ENCODE results near the gene ZEB1. TPM values are rescaled to one million over a fixed set of nuclear protein-coding genes. Genes with fewer than 3 reads are reported as not detected.
A peak's percentile ranks its signal among the peaks of the same experiment; 100 is the strongest.
"Not testable (repeated sequence)": the region's sequence is repeated elsewhere in the genome, so short reads cannot be mapped to it uniquely, and the experiment has no call there.

Gene ZEB1
- total RNA-seq, 1 donor from 2014 or later, result 41.6 TPM

DNA sequence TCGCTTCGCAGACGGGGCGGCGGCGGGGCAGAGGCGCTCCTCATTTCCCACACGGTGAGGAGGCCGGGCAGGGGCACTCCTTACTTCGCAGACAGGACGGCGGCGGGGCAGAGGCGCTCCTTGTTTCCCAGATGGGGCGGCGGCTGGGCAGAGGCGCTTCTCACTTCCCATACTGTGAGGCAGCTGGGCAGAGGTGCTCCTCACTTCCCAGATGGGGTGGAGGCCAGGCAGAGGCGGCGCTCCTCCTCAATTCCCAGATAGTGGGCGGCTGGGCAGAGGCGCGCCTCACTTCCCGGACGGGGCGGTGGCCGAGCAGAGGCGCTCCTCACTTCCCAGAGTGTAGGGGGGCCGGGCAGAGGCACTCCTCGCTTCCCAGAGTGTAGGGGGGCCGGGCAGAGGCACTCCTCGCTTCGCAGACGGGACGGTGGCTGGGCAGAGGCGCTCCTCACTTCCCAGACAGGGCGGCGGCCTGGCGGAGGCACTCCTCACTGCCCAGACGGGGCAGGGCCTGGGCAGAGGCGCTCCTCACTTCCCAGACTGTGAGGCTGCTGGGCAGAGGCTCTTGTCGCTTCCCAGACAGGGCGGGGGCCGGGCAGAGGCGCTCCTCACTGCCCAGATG is 43.1 kb downstream of the ZEB1 start:
- no peak for FAIRE-seq
- no peak for DNase-seq (ENCODE audit: low spot score in 2 of 2)

DNA sequence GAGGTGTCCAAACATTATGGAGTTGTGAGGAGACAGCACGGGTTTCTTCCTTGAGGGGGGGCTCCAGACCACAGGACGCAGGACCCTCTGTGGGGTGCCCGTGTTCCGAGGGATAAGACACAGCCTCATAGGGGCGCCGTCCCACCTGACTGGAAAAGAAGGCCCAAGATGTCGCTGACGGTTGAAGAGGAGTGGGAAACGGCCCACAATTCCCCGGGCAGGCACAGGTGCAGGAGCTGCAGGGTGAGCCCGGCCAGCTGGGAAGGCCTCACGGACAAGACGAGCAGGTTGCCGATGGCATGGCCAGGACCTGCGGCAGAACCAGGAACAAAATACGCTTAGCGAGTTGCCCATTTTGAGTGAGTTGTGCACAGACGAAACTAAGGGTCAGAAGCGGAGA is 44.7 kb downstream of the ZEB1 start:
- not testable (repeated sequence) for DNase-seq (ENCODE audit: low spot score in 2 of 2); FAIRE-seq

DNA sequence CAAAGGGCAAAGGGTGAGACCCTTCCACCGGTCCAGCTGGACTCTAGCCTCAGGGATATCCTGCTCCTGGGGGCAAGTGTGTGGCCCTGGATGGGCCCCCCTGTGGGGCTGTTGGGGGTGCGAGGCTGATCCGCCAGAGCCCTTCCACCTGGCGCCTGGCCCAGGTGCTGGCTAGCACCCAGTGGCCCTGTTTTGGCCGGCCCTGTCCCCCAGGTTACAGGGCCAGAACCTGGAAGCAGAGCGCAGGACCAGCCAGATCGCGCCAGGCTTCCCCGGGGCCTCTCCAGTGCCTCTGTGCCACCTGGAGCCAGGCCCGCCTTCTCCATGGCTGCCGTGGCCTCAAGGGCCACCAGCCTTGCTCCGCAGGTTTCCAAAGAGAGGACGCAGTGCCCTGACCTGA is 45.2 kb downstream of the ZEB1 start:
- DNase-seq (ENCODE audit: low spot score in 2 of 2); FAIRE-seq: not testable (repeated sequence)

DNA sequence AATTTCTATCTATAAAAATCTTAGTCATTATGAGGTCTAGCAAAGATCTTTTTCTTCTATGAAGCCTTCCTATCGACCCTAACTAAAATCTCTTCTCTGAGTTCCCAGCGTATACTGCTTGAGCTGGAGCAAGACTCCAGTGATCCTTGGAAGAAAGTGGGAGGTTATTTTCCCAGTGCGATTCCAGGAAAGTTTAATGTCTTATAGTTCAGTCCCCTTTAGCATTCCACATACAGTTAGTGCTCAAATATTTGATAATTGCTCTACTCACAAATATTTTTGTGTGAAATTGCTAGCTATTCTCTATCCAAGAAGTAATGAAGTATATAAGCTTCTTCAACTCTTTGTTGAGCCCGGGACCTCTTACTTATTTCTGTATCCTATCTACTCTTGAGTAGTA is 47.7 kb downstream of the ZEB1 start:
- FAIRE-seq (no peak), DNase-seq (ENCODE audit: low spot score in 2 of 2) (no peak)

DNA sequence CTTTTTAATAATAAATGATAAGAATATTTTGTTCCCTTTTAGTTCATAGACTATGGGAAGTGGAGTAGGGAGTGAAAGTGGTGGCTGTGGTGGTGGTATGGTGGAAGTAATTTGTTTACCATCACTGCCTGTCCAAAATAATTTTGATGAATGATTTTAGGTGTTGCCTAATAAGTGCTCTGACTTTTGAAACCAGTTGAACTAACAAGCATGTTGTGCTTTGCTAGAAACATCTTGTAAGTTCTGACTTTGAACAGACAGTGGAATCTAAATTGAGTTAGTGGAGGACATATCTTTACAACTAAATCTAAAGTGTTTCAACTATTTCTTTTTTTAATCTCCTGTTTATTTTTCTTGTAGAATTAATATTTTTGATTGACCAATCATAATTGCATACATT is 49.7 kb downstream of the ZEB1 start:
- FAIRE-seq, result no peak
- DNase-seq (ENCODE audit: low spot score in 2 of 2), result no peak

DNA sequence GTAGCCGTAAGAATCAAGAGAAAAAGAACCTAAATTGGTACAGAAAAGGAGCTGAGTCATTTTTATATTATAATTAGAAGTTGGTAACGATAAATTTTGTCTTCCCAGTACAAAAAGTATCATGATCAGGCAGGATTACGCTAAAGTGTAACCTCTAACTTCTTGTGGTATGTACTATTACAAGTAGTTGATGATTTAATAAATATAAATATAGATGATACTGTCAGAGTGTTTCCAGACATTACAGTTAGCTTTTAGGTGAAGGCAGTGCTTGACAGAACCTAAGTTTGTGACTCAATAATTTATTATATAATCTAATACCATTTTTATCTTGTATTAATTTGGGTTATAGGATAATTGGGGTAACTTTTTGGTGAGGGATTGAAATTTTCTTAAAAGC is 53.4 kb downstream of the ZEB1 start:
- DNase-seq (ENCODE audit: low spot score in 2 of 2) (no peak), FAIRE-seq (no peak)

DNA sequence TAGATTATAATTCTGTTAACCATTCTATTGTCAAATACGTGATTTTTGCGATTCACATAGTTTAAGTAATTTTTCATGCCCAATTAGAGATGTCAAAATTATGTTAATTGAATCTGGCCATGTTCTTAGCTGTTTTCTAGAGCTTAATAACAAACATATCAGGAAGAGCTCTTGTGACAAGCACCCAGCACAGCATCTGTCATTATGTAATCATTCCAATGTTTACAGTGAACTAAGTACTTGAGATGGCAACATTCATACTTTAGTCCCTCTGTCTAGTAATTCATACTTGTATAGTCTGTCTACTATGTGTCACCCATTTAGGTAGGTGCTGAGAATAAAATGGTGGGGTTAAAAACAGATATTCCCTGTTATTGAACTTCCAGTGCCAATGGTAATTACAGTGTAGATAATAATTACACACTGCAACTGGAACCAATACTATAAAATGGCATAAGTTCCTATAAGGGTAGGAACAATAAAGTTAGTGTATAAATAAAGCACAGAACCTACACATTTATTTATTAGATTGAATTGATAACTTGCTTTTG is 55.2 kb downstream of the ZEB1 start:
- FAIRE-seq, result no peak
- DNase-seq (ENCODE audit: low spot score in 2 of 2), result no peak

DNA sequence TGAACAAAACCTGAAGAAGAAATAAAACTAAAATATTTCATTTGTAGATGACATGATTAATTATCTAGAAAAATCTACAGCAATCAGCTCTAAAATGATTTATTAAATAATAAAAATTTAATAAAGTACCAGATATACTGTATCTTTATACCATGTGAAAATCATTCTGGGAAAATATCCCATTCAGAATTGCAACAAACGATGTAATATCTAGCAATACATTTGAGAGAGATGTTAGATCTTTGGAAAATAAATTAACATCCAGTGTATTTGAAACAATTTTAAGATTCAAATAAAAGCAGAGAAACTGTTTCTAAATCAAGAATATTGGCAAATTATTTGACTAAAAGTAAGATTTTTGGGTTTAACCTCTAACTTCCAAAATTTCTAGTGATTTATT is 62.2 kb downstream of the ZEB1 start:
- no peak for FAIRE-seq

DNA sequence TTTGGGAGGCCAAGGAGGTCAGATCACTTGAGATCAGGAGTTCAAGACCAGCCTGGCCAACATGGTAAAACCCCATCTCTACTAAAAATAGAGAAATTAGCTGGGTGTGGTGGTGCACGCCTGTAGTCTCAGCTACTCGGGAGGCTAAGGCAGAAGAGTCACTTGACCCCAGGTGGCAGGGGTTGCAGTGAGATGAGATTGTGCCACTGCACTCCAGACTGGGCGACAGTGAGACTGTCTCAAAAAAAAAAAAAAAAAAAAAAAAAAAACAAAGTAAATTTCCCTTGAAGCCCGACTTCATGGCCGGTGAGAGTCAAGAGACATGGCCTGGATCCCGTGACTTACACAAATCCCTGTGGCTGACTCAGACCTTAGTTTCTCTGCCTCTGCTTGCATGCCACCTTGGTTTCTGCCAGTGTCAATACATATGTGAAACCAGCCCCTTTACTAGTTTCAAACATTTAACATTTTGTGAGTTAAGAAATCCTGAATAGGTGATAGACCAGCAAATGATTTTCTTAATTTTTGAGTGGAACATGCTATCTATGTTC is 62.8 kb downstream of the ZEB1 start:
- FAIRE-seq (no peak), DNase-seq (ENCODE audit: low spot score in 2 of 2) (no peak)

More for the DNA sequence above, 62.2 kb downstream of the ZEB1 start:
- DNase-seq (ENCODE audit: low spot score in 2 of 2), result no peak

DNA sequence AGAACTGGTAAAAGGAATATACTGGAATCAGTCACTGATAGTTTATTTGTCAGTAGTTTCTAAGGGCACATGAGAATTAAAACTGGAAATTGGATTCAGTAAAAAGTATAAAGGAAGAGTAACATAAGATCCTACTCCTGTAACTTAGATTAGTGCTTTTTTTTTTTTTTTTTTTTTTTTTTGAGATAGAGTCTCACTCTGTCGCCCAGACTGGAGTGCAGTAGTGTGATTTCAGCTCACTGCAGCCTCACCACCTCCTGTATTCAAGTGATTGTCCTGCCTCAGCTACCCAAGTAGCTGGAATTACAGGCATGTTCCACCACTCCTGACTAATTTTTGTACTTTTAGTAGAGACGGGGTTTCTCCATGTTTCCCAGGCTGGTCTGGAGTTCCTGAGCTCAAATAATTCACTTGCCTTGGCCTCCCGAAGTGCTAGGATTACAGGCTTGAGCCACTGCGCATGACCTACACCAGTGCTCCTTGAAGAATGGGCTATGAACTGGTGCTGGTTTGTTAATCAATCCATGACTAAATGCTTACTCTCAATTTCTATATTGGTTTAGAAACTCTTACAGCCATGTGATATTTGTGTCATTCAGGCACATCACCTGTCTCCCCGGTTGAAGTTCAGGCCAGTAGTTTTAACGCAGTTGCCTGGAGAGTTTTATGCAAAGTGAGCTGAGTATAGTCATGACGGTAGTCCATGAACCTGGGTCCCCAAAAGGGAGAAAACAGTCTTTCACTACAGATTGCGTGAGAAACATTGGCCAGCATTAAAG is 65.0 kb downstream of the ZEB1 start:
- FAIRE-seq (no peak), DNase-seq (ENCODE audit: low spot score in 2 of 2) (no peak)

DNA sequence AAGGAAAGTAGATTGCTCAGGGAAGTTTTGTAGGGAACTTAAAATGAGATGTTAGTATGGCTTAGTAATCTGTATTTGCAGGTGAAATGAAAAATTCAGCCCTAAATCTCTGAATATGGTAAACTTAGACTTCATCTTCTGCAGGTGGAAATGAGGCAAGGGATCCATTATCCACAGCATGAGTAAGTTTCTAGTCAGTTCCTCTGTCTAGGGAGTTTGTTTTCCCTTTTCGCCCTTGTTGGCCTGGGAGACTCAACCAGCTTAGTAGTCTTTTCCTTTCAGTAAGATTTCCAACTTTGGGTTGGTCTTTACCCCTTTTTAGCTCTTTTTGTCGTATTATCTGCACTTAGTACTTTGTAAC is 65.6 kb downstream of the ZEB1 start:
- no peak for DNase-seq (ENCODE audit: low spot score in 2 of 2)
- FAIRE-seq, result no peak

DNA sequence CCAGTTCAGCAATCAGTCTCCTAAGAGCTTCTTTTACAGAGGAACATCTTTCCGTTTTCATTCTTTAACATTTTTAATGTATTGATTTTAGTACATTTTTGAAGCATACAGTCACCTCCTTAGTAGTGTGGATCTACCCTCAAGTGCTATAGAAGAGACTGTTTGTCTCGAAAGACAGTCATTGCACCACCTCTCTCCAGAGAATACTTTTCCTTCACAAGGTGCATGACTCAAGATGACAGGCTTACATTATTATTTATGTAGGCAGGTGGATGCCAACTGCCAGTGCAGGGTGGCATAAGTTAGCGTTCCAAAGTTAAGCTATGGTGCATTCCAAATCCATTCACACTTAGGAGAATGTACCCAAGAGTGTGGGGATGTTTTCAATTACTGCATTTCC is 71.8 kb downstream of the ZEB1 start:
- FAIRE-seq (no peak), DNase-seq (ENCODE audit: low spot score in 2 of 2) (no peak)

DNA sequence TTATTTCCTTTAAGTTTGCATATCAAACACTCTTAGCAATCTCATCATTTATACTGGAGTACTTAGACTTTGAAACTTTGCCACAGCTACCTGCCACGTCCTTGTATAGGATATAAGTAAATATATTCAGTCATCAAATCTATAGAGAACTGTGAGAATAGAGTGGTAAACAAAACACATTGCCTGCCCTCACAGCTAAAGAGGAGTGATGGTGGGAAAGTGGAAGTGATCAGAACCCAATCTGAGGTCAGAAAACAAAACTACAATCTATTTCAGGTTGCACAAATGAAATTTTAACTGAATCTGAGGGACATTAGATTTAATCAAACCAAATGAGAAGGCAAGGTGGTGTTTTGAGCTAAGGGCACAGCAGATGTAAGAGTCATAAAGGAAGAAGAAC is 74.8 kb downstream of the ZEB1 start:
- FAIRE-seq (no peak), DNase-seq (ENCODE audit: low spot score in 2 of 2) (no peak)

DNA sequence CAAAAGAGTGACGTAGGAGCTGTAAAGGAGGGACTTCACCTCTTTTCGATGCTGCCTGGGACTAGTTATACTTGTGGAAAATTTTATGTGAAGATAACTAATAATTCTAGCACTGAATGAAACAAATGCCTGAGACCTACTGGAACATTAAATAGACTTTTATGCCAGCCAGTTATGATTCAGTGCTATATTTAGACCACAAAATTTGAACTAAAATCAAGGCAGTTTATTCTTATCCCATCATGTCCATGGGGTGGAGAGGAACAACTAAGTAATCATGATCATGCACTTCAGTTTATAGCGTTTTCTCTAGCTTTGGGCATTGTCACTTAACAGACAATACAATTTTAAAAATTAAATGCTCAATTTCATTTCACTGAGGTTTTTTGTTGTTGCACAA is 76.7 kb downstream of the ZEB1 start:
- DNase-seq (ENCODE audit: low spot score in 2 of 2), result no peak
- FAIRE-seq, result no peak

DNA sequence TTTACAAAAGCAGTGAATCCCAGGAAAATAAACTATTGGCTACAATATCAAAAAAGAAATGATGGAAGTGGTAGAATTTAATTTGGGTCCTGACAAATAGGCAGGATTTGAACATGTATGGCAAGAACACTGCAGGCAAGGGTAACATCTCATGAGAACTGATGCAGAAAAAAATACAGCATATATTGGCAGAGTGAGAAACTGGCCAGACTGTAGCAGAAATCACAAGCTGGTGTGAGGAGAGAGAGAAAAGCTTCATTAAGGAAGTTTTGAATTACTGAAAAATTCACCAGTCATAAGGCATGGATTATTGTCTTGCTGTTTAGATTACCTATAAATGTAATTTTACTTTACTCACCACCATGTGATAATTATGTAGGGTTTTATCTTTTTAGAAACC is 77.4 kb downstream of the ZEB1 start:
- no peak for FAIRE-seq
- DNase-seq (ENCODE audit: low spot score in 2 of 2), result no peak

DNA sequence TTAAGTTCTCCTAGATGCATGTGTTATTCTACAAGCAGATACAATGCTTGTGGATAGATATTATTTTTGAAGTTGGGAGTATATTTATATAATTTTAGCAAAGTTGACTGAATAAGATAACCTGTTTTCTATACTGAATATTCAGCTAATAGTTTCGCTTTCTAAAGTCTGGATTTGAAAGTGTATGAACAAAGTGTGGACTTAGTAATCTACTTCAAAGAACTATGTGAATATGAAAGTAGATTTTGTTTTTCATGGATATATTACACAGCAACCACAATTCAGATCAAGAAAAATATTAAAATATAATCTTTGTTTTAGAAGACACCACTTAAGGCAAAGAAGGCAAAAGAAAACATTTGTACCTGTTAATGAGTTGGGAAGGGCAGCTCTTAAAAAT is 78.8 kb downstream of the ZEB1 start:
- DNase-seq (ENCODE audit: low spot score in 2 of 2), result no peak
- no peak for FAIRE-seq

DNA sequence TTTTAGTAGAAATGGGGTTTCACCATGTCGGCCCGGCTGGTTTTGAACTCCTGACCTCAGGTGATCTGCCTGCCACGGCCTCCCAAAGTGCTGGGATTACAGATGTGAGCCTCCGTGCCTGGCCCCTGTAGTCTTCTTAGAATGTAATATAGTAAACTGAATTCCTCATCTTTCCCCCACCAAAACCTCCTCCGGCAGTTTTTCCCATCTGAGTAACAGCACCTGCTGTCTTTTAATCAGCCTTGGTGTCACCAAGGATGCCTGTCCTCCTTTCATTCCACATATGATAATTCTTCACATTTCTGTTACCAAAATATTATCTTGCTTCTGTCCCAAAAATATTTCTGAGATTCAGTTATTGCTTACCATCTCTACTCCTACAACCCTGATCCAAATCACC is 80.2 kb downstream of the ZEB1 start:
- FAIRE-seq, result no peak

DNA sequence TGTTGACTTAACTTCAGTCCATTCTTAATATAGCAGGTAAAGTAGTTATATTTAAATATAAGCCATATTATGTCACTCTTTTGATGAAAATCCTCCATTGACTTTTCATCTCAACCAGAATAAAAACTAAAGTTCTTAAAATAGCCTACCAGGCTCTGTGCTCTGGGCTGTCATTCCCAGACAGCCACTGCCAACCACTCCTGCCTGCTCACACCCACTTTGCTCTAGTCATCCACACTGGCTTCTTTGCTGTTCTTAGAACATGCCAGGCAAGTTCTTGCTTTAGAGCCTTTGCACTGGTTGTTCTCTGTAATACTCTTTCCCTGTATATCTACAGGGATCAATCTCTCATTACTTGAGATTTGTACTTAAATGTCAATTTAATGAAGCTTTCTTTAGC is 80.6 kb downstream of the ZEB1 start:
- peak in 1 of 2 donors; percentile 7 for DNase-seq (ENCODE audit: low spot score in 2 of 2)

More for the DNA sequence above, 80.2 kb downstream of the ZEB1 start:
- no peak for DNase-seq (ENCODE audit: low spot score in 2 of 2)

DNA sequence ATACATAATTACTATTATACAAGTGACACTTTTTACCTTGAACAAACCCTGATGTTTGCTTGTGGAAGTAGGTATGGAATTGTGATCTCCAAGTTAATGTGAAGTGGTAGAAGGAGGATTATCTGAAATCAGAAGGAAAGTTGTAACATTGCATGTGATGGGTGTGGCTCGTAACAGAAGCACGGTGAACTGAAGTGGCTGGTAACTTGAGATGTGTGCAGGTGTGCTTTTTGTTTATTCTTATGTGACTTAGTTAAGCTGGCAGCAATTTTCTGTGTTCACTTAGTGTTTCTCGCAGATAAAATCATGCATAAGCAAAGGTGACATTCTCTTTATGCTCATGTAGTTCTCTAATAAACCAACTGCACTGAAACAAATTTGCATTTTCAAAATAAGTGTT is 82.3 kb downstream of the ZEB1 start:
- no peak for DNase-seq (ENCODE audit: low spot score in 2 of 2)
- no peak for FAIRE-seq

More for the DNA sequence above, 80.6 kb downstream of the ZEB1 start:
- FAIRE-seq, result no peak

DNA sequence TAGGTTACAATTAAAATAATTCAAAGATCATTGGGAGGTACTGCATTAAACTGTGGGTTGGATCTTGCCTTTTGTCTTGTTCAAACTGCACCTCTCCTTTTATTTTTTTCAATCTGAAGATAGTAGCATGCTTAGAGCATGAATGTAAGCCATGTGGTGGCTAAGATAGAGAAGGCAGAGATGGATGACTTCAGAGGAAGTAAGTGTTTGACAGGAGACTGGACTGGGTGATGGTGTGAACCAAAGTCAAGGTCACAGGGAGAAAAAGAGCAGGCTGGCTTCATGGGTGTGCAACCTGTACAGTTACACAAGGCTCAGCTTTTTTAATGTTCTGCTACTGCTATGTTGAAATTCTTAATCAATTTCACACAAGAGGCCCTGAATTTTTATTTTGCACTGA is 85.6 kb downstream of the ZEB1 start:
- FAIRE-seq (no peak), DNase-seq (ENCODE audit: low spot score in 2 of 2) (no peak)

DNA sequence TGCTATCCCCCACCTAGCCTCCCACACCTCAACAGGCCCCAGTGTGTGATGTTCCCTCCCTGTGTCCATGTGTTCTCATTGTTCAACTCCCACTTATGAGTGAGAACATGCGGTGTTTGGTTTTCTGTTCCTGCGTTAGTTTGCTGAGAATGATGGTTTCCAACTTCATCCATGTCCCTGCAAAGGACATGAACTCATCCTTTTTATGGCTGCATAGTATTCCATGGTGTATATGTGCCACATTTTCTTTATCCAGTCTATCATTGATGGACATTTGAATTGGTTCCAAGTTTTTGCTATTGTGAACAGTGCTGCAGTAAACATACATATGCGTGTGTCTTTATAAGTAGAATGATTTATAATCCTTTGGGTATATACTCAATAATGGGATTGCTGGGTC is 86.8 kb downstream of the ZEB1 start:
- not testable (repeated sequence) for FAIRE-seq; DNase-seq (ENCODE audit: low spot score in 2 of 2)

DNA sequence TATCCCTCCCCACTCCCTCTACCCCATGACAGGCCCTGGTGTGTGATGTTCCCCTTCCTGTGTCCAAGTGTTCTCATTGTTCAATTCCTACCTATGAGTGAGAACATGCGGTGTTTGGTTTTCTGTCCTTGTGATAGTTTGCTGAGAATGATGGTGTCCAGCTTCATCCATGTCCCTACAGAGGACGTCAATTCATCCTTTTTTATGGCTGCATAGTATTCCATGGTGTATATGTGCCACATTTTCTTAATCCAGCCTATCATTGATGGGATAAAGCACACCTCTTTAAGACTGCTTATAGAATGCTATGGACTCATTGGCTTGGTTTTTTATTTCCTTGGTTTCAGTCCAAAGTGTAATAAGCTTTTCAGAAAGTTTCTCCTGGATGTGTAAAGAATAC is 93.4 kb downstream of the ZEB1 start:
- not testable (repeated sequence) for FAIRE-seq; DNase-seq (ENCODE audit: low spot score in 2 of 2)
